GM21367 (cell line): ENCODE data around the gene ADGRG2.

Source experiments
- ATAC-seq: cut with Tn5 transposase; IDR thresholded peaks from one replicate; pipeline ENCODE4 v1.9.1; 2021; ENCODE audit not compliant: unreplicated experiment

The ADGRG2 gene

GRCh38 chrX:18964026-18964425 is 158.2 kb downstream of the ADGRG2 start:
- ATAC-seq: no peak

- ATAC-seq: no peak
Observed at GRCh38 chrX:18962329-18962728, 159.9 kb downstream of the ADGRG2 start.

- ATAC-seq: no peak
Observed at GRCh38 chrX:18961686-18962085, 160.6 kb downstream of the ADGRG2 start.

GRCh38 chrX:18956303-18957032 is 165.8 kb downstream of the ADGRG2 start:
- ATAC-seq: no peak

- no peak for ATAC-seq
Observed at GRCh38 chrX:18955676-18956075, 166.6 kb downstream of the ADGRG2 start.

GRCh38 chrX:18951032-18951431 is 171.2 kb downstream of the ADGRG2 start:
- ATAC-seq: no peak

GRCh38 chrX:18949944-18950301 is 172.3 kb downstream of the ADGRG2 start:
- no peak for ATAC-seq

- ATAC-seq: no peak
Observed at GRCh38 chrX:18949291-18949943, 172.9 kb downstream of the ADGRG2 start.

GRCh38 chrX:18946611-18947010 is 175.7 kb downstream of the ADGRG2 start:
- no peak for ATAC-seq

- ATAC-seq: no peak
Observed at GRCh38 chrX:18946157-18946556, 176.1 kb downstream of the ADGRG2 start.

- no peak for ATAC-seq
Observed at GRCh38 chrX:18945483-18945882, 176.8 kb downstream of the ADGRG2 start.

- ATAC-seq: no peak
Observed at GRCh38 chrX:18944482-18944881, 177.8 kb downstream of the ADGRG2 start.

GRCh38 chrX:18941896-18942295 is 180.4 kb downstream of the ADGRG2 start:
- no peak for ATAC-seq
